ENCODE measurements around the gene CFAP97D2.

The CFAP97D2 gene

DNA sequence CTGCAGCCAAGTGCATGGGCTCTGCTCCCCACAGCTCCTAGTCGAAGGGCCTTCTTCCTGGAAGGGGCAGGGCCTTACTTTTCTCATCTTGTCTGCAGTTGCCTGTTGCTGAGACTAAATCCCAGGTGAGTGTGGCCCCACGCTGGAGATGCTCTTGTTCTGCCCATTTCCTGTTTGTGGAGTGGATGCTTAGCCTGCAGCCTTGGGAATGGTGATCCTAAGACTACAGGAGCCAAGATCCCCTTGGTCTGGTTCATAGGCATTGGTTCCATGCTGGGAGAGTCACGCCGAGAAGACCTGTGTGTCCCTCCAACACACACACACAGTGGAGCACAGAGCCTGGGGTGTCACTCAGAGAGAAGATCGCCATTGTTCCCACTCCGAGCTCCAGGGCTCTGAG is 23.5 kb downstream of the CFAP97D2 start:
- Histone ChIP-seq H3K36me3 (ENCODE audit: control insufficient read depth, insufficient read depth, low read length) (no peaks in the 10 kb centered on the region), H3K9me3 (ENCODE audit: control insufficient read depth, low read length) (peaks cover 14% of the 10 kb centered on the region), H3K27ac (ENCODE audit: low read depth, low read length, severe bottlenecking) (no peak overlapping the region), H3K4me3 (ENCODE audit: extremely low read depth, insufficient read depth, low read length, poor library complexity, severe bottlenecking) (no peak overlapping the region), H3K4me1 (ENCODE audit: control insufficient read depth, insufficient read depth, low read length, poor library complexity, severe bottlenecking) (no peaks in the 10 kb centered on the region)
- 83 to 87% methylated on average over 6 of the region's 6 CpGs for WGBS, 2 experiments (ENCODE audit: insufficient coverage in 2 of 2)

DNA sequence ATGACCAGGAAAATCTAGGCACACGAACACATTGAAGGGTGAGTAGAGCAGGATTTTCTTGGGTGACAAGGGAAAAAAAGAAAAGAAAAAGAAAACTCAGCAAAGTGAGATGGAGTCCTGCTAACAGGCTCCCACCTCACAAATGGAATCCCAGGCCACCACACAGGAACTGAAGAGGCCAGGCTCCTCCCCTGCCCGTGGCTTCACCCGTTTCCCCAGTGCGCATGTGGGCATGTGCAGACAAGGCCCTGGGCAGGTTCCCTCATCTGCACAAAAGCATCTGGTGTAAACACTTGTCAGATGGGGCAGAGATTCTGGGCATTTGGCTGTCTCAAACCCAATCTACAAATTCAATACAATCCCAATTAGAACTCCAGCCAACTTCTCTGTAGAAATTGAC is 24.5 kb downstream of the CFAP97D2 start:
- Histone ChIP-seq H3K27ac (ENCODE audit: low read depth, low read length, severe bottlenecking) (no peak overlapping the region), H3K4me1 (ENCODE audit: control insufficient read depth, insufficient read depth, low read length, poor library complexity, severe bottlenecking) (no peaks in the 10 kb centered on the region), H3K4me3 (ENCODE audit: extremely low read depth, insufficient read depth, low read length, poor library complexity, severe bottlenecking) (no peak overlapping the region), H3K9me3 (ENCODE audit: control insufficient read depth, low read length) (peaks cover 15% of the 10 kb centered on the region), H3K36me3 (ENCODE audit: control insufficient read depth, insufficient read depth, low read length) (no peaks in the 10 kb centered on the region)
- 83 to 100% methylated on average over 1 to 2 of the region's 4 CpGs for WGBS, 2 experiments (ENCODE audit: insufficient coverage in 2 of 2)

DNA sequence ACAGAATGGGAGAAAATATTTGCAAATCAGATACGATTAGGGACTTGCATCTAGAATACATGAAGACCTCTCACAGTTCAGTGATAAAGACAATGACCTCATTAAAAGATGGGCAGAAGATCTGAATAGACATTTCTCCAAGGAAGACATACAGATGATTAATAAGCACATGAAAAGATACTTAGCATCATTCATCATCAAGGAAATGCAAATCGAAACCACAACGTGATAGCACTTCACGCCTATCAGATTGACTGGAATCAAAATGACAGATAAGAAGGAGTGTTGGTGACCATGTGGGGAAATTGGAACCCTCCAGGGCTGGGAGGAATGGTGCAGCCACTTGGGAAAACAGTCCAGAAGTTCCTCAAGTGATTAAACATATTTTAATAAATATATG is 25.8 kb downstream of the CFAP97D2 start:
- 93 to 95% methylated on average over 3 of the region's 4 CpGs for WGBS, 2 experiments (ENCODE audit: insufficient coverage in 2 of 2)
- Histone ChIP-seq H3K27ac (ENCODE audit: low read depth, low read length, severe bottlenecking) (no peak overlapping the region), H3K4me3 (ENCODE audit: extremely low read depth, insufficient read depth, low read length, poor library complexity, severe bottlenecking) (no peak overlapping the region), H3K36me3 (ENCODE audit: control insufficient read depth, insufficient read depth, low read length) (no peaks in the 10 kb centered on the region), H3K4me1 (ENCODE audit: control insufficient read depth, insufficient read depth, low read length, poor library complexity, severe bottlenecking) (no peaks in the 10 kb centered on the region), H3K9me3 (ENCODE audit: control insufficient read depth, low read length) (peaks cover 15% of the 10 kb centered on the region)

DNA sequence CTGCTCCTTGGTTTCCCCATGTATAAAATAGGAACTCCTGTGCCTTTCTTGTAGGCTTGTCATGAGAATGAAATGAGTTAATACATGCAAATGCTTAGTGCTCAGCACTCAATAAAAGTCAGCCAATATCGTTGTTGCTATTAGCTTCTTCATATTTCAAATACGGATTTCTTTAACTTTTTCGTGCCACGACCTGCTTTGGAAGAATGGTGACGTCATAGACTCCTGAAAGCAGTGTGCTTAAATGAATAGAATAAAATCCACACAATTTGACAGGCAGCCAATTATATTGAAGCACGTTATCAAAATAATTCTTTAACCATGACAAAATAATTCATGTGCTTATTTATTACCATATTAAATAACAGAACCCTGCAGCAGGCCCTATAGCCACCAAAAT is 29.1 kb downstream of the CFAP97D2 start:
- no peak overlapping the region for H3K4me3 ChIP-seq (ENCODE audit: extremely low read depth, insufficient read depth, low read length, poor library complexity, severe bottlenecking)
- no peak overlapping the region for H3K27ac ChIP-seq (ENCODE audit: low read depth, low read length, severe bottlenecking)
- peaks cover 15% of the 10 kb centered on the region for H3K9me3 ChIP-seq (ENCODE audit: control insufficient read depth, low read length)
- H3K36me3 ChIP-seq (ENCODE audit: control insufficient read depth, insufficient read depth, low read length): no peaks in the 10 kb centered on the region
- H3K4me1 ChIP-seq (ENCODE audit: control insufficient read depth, insufficient read depth, low read length, poor library complexity, severe bottlenecking): no peaks in the 10 kb centered on the region
- 92 to 94% methylated on average over 2 to 5 of the region's 6 CpGs for WGBS, 2 experiments (ENCODE audit: insufficient coverage in 2 of 2)

DNA sequence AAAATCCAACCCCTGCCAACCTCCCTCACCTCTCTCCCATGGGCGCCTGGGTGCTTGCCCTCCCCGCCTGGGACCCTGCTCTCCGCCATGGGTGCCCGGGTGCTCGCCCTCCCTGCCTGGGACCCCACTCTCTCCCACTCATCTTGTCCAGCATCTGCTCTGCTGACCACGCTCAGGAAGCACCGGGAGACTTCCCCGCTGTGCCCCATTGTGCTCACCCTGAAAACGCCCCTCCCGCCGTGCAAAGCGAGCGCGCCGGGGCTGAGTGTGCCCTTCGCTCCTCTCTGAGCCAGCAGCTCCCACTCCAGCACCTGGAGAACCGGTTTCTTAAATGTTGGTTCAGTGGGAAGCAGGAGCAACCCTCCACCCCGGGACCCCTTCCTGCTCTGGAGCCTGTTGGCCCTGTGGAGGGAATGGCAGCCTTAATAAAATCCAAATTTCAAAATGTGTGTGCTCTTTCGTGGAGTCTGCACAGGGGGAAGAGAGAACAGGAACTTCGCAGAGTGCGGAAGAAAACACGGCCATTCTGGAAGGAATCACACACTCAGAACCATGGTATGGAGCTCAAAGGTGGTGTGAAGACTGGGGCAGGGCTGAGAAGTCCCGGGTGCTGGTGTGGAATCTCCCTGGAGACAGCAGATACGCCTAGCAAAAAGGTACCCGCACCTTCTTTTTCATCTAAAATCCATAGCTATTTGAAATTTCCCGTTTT is 32.5 kb downstream of the CFAP97D2 start:
- no peak overlapping the region for H3K4me3 ChIP-seq (ENCODE audit: extremely low read depth, insufficient read depth, low read length, poor library complexity, severe bottlenecking)
- H3K4me1 ChIP-seq (ENCODE audit: control insufficient read depth, insufficient read depth, low read length, poor library complexity, severe bottlenecking): no peaks in the 10 kb centered on the region
- H3K27ac ChIP-seq (ENCODE audit: low read depth, low read length, severe bottlenecking): no peak overlapping the region
- WGBS, 2 experiments (ENCODE audit: insufficient coverage in 2 of 2): 86 to 96% methylated on average over 16 to 26 of the region's 26 CpGs
- H3K36me3 ChIP-seq (ENCODE audit: control insufficient read depth, insufficient read depth, low read length): no peaks in the 10 kb centered on the region
- peaks cover 11% of the 10 kb centered on the region for H3K9me3 ChIP-seq (ENCODE audit: control insufficient read depth, low read length)

DNA sequence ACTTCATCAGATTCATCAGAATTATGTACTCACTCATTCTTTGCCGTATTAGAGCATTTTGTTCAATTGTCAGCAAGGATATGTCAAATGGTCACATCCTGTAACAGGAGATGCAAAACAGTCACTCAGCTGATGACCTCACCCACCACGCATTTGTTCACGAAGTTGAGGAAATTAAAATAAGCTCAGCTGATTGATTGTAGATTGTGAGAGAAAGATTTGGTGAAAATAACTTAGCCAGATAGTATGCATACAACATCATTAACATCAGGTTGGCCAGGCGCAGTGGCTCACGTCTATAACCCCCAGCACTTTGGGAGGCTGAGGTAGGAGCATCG is 33.1 kb downstream of the CFAP97D2 start:
- Histone ChIP-seq H3K4me3 (ENCODE audit: extremely low read depth, insufficient read depth, low read length, poor library complexity, severe bottlenecking) (no peak overlapping the region), H3K27ac (ENCODE audit: low read depth, low read length, severe bottlenecking) (no peak overlapping the region), H3K9me3 (ENCODE audit: control insufficient read depth, low read length) (peaks cover 5% of the 10 kb centered on the region), H3K4me1 (ENCODE audit: control insufficient read depth, insufficient read depth, low read length, poor library complexity, severe bottlenecking) (no peaks in the 10 kb centered on the region), H3K36me3 (ENCODE audit: control insufficient read depth, insufficient read depth, low read length) (no peaks in the 10 kb centered on the region)
- 86 to 90% methylated on average over 4 to 5 of the region's 6 CpGs for WGBS, 2 experiments (ENCODE audit: insufficient coverage in 2 of 2)

DNA sequence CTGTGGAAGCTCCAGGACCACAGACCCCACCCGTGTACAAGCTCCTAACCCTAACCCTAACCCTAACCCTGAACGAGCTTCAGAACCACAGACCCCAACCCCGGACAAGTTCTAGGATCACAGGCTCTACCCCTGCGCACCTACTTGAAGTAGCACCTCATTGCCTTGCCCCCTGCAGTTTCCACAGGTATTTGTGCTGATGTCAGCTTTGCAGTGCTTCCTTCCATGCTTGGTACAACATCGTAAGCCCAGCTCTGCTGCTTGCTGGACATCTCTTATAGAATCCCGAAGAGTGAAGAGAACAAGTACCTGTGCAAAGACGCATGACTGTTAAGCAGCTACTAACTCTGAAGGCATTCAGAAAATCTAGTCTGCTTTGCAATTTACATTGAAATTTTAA is 34.9 kb downstream of the CFAP97D2 start:
- Histone ChIP-seq H3K4me1 (ENCODE audit: control insufficient read depth, insufficient read depth, low read length, poor library complexity, severe bottlenecking) (no peaks in the 10 kb centered on the region), H3K9me3 (ENCODE audit: control insufficient read depth, low read length) (no peaks in the 10 kb centered on the region), H3K27ac (ENCODE audit: low read depth, low read length, severe bottlenecking) (no peak overlapping the region), H3K36me3 (ENCODE audit: control insufficient read depth, insufficient read depth, low read length) (no peaks in the 10 kb centered on the region), H3K4me3 (ENCODE audit: extremely low read depth, insufficient read depth, low read length, poor library complexity, severe bottlenecking) (no peak overlapping the region)
- 91 to 97% methylated on average over 7 of the region's 7 CpGs for whole genome bisulfite sequencing, 2 experiments (ENCODE audit: insufficient coverage in 2 of 2)

DNA sequence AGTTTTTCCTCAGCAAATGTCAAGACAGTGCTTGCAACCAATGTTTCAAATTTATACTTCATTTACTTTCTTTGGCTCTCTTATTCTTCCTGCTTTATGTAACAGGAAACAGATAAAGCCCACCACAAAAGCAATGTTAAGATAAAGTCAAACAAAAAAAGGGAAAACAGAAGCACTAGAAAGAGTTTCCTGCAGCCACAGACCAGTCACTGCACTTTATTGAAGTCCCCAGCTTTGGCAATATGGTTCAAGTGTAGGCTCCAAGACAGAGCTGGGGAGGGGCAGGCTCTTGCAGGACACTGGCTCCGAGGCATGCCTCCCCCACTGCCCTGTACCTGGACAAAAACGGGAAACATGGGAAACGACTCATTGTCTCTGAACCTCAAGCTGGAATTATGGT is 40.3 kb downstream of the CFAP97D2 start:
- no peak overlapping the region for H3K27ac ChIP-seq (ENCODE audit: low read depth, low read length, severe bottlenecking)
- no peaks in the 10 kb centered on the region for H3K9me3 ChIP-seq (ENCODE audit: control insufficient read depth, low read length)
- no peaks in the 10 kb centered on the region for H3K36me3 ChIP-seq (ENCODE audit: control insufficient read depth, insufficient read depth, low read length)
- WGBS, 2 experiments (ENCODE audit: insufficient coverage in 2 of 2): 89 to 91% methylated on average over 3 of the region's 3 CpGs
- H3K4me3 ChIP-seq (ENCODE audit: extremely low read depth, insufficient read depth, low read length, poor library complexity, severe bottlenecking): no peak overlapping the region
- no peaks in the 10 kb centered on the region for H3K4me1 ChIP-seq (ENCODE audit: control insufficient read depth, insufficient read depth, low read length, poor library complexity, severe bottlenecking)

DNA sequence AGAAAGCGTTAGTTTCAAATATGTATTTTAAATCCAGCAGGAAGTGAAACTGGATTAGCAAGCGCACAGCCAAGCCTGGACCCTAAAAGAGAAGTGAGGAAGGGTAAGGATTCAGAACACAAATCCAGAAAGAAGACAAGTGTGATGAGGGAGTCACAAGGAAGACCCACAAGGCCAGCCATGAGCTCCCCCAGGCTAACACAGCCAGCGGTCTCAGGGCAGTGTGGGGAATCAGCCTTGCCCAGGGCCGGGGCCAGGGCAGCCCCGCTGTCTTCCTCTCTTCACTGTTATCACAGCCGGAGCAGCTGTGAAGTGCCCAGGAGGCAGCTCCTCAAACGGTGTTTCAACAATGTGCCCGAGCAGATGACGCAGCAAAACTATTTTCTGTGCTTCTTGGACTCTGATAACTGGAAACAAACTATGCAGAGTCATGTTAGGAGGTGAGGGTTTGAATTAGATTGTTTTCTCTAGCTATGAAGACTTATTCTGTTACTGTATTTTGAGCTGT is 43.5 kb downstream of the CFAP97D2 start:
- no peaks in the 10 kb centered on the region for H3K4me1 ChIP-seq (ENCODE audit: control insufficient read depth, insufficient read depth, low read length, poor library complexity, severe bottlenecking)
- H3K27ac ChIP-seq (ENCODE audit: low read depth, low read length, severe bottlenecking): no peak overlapping the region
- no peaks in the 10 kb centered on the region for H3K36me3 ChIP-seq (ENCODE audit: control insufficient read depth, insufficient read depth, low read length)
- no peaks in the 10 kb centered on the region for H3K9me3 ChIP-seq (ENCODE audit: control insufficient read depth, low read length)
- 81 to 82% methylated on average over 8 to 9 of the region's 9 CpGs for WGBS, 2 experiments (ENCODE audit: insufficient coverage in 2 of 2)
- H3K4me3 ChIP-seq (ENCODE audit: extremely low read depth, insufficient read depth, low read length, poor library complexity, severe bottlenecking): no peak overlapping the region

DNA sequence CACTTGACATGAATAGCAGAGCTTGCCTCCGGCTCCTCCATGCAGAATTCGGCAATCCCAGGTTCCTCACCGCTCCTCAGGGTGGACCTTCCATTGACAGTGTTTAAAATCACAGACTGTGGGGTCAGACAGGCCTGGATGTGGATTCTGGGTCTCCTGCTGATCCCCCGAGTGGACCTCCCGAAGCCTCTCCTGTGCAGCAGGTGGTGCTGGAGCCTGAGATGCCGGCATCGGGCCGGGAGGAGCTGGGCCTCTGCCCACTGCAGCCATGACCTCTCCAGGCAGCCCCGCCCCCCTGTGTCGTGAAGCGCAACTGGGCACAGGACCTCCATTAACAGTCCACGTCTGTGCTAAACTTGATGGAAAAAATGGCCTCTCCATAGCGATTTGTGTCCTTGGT is 45.1 kb downstream of the CFAP97D2 start:
- no peaks in the 10 kb centered on the region for H3K9me3 ChIP-seq (ENCODE audit: control insufficient read depth, low read length)
- no peak overlapping the region for H3K4me3 ChIP-seq (ENCODE audit: extremely low read depth, insufficient read depth, low read length, poor library complexity, severe bottlenecking)
- no peak overlapping the region for H3K27ac ChIP-seq (ENCODE audit: low read depth, low read length, severe bottlenecking)
- 91 to 97% methylated on average over 10 to 13 of the region's 13 CpGs for WGBS, 2 experiments (ENCODE audit: insufficient coverage in 2 of 2)
- peaks cover 3% of the 10 kb centered on the region for H3K4me1 ChIP-seq (ENCODE audit: control insufficient read depth, insufficient read depth, low read length, poor library complexity, severe bottlenecking)
- H3K36me3 ChIP-seq (ENCODE audit: control insufficient read depth, insufficient read depth, low read length): no peaks in the 10 kb centered on the region

DNA sequence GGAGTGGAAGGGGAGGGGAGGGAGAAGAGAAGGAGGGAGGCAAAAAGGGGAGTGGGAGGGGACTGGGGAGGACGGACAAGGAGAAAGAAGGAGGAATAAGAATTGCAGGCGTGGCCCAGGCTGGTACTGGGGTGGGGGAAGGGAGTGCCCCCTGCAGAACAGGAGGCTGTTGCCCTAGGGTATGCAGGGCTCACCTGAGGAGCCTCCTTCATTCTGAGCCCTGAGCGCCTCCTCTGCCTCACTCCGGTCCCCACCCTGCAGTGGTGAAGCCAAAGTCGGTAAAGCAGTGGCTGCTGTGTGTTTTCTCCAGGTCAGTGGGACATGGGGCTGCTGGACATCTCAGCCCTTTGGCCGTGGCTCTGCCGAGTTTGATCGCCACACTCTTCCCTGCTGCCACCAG is 46.6 kb downstream of the CFAP97D2 start:
- Histone ChIP-seq H3K36me3 (ENCODE audit: control insufficient read depth, insufficient read depth, low read length) (no peaks in the 10 kb centered on the region), H3K27ac (ENCODE audit: low read depth, low read length, severe bottlenecking) (no peak overlapping the region), H3K9me3 (ENCODE audit: control insufficient read depth, low read length) (no peaks in the 10 kb centered on the region), H3K4me1 (ENCODE audit: control insufficient read depth, insufficient read depth, low read length, poor library complexity, severe bottlenecking) (peaks cover 14% of the 10 kb centered on the region), H3K4me3 (ENCODE audit: extremely low read depth, insufficient read depth, low read length, poor library complexity, severe bottlenecking) (no peak overlapping the region)
- WGBS, 2 experiments (ENCODE audit: insufficient coverage in 2 of 2): 92 to 94% methylated on average over 6 to 8 of the region's 8 CpGs
